Measurements from ENCODE around the gene GRM8.

GRM8 gene

DNA sequence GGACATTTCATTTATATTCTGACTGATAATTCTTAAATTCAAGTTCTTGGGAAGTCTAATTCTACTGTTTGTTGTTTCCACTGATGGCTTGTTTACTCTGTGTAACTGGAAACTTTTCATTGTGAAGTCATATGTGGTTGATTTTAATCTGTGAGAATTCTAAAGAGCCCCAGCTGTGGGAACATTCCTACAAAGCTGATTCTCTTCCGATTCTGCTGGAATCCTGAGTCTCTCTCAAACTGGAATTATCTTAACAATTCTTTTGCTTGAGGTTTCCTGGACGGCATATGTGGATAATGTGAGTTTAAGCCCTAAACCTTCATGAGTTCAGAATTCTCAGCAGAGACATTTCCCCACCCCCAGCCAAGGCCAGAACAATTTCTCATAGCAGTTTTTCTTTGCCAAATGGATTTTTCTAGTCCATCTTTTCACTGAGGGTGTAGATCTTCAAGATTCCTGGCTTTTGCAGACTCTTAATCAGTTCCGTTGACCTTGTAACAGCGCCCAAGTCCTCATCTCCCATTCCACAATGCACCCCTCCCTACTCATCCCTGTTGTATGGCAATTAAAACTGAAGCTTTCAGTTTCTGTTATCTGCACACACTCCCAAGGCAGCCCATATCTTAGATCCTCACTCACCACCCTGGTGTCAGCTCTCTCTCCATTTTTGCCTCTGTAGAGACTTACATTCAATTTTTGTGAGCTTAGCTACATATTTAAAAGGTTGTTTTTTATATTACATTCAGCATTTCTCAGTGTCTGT lies 37.6 kb downstream of the GRM8 start:
- in situ Hi-C loops (cut with MboI; ENCODE audit: low pct_unique_long_range_greater_than_20kb, low sequenced_read_pairs, unreplicated experiment): no loop called here
- TF ChIP-seq, protein P1, sequence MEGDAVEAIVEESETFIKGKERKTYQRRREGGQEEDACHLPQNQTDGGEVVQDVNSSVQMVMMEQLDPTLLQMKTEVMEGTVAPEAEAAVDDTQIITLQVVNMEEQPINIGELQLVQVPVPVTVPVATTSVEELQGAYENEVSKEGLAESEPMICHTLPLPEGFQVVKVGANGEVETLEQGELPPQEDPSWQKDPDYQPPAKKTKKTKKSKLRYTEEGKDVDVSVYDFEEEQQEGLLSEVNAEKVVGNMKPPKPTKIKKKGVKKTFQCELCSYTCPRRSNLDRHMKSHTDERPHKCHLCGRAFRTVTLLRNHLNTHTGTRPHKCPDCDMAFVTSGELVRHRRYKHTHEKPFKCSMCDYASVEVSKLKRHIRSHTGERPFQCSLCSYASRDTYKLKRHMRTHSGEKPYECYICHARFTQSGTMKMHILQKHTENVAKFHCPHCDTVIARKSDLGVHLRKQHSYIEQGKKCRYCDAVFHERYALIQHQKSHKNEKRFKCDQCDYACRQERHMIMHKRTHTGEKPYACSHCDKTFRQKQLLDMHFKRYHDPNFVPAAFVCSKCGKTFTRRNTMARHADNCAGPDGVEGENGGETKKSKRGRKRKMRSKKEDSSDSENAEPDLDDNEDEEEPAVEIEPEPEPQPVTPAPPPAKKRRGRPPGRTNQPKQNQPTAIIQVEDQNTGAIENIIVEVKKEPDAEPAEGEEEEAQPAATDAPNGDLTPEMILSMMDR (IDR thresholded peaks at IDR 0.05; ENCODE audit: extremely low read depth, insufficient read depth, missing control alignments): no peak
- DNase-seq (ENCODE audit: low spot score): no peak

DNA sequence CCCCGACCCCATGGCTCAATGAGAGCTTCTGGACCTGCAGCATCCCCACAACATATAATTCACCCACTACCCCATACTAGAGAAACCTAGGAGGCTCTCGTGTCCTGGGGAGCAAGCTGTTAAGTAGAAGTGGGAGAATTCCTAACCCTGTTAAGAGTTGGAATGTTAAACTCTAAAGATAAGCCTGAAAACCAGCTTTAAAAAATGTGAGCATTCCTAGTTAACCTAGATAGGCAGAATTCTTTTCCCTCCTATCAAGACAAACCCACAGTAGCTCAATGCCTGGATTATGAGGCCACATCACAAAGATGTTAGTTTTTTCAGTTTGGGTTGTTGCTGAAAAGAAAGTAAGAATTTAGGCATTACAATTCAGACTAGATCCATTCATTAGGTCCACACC lies 42.9 kb downstream of the GRM8 start:
- TF ChIP-seq, protein P1 (IDR thresholded peaks at IDR 0.05; ENCODE audit: extremely low read depth, insufficient read depth, missing control alignments): no peak
- DNase-seq (ENCODE audit: low spot score): no peak
- in situ Hi-C loops (cut with MboI; ENCODE audit: low pct_unique_long_range_greater_than_20kb, low sequenced_read_pairs, unreplicated experiment): no loop called here

DNA sequence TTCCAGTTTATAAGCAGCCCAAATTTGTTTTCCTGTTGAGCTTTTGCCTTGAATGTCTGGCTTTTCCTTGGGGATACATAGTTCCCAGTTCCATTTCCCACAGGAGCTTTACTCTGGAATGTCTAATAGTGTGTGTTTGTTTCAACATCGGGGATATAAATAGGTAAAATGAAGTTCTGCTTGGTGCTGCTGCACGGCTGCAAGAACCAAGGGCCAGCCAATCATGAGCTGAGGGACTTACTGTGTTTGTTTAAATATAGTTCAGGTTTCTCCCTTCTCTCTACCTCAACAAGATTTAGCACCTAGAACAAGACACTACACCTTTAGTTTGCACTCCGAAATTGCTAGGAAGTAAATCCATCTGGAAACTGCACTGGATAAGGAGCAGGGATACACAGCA lies 43.9 kb downstream of the GRM8 start:
- no peak for DNase-seq (ENCODE audit: low spot score)
- TF ChIP-seq, protein P1 (IDR thresholded peaks at IDR 0.05; ENCODE audit: extremely low read depth, insufficient read depth, missing control alignments): no peak
- in situ Hi-C loops (cut with MboI; ENCODE audit: low pct_unique_long_range_greater_than_20kb, low sequenced_read_pairs, unreplicated experiment): no loop called here

DNA sequence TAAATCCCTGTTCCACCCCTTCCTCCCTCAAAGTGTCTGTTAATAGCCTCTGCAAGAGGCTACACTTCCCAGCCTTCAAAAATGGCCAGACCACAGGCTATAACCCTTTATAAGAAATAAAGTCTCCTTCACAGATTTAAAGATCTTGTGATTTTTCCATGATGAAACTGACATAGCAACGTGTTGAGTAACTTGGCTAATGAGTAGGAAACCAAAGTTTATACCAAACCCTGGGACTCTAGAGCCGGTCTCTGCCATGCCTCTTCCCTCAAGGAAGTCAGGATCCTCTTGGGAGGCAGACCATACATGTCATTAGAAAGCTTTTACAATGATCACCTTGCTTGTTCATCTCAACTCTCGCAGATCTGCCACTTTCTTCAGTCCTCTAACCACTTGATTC lies 44.4 kb downstream of the GRM8 start:
- in situ Hi-C loops (cut with MboI; ENCODE audit: low pct_unique_long_range_greater_than_20kb, low sequenced_read_pairs, unreplicated experiment): no loop called here
- DNase-seq (ENCODE audit: low spot score): no peak
- TF ChIP-seq, protein P1 (IDR thresholded peaks at IDR 0.05; ENCODE audit: extremely low read depth, insufficient read depth, missing control alignments): no peak

GRCh38 chr7:127207806-127208205 lies 44.9 kb downstream of the GRM8 start:
- no peak for DNase-seq (ENCODE audit: low spot score)
- in situ Hi-C loops (cut with MboI; ENCODE audit: low pct_unique_long_range_greater_than_20kb, low sequenced_read_pairs, unreplicated experiment): no loop called here
- TF ChIP-seq, protein P1 (IDR thresholded peaks at IDR 0.05; ENCODE audit: extremely low read depth, insufficient read depth, missing control alignments): no peak

DNA sequence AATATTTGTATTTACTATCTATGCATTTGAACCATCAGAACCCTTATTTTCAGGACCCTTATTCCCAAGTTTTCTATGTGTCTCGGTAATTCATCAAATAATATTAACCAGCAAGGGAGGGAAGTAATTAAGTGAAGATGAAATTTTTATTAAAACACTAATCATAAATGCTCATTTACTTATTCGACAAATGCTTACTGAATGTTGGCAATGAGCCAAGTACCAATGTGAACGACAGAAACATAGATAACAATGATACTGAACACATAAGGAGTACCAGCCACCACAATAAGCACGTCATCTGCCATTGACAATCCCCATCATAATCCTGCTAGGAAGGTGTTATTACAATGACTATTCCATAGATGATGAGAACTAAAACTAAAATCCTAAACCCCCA lies 45.5 kb downstream of the GRM8 start:
- in situ Hi-C loops (cut with MboI; ENCODE audit: low pct_unique_long_range_greater_than_20kb, low sequenced_read_pairs, unreplicated experiment): no loop called here
- TF ChIP-seq, protein P1 (IDR thresholded peaks at IDR 0.05; ENCODE audit: extremely low read depth, insufficient read depth, missing control alignments): no peak
- DNase-seq (ENCODE audit: low spot score): no peak
